Kidney (tissue), 14 donors: ENCODE data around the gene MDM4. TPM values are rescaled to one million over a fixed set of nuclear protein-coding genes. Genes with fewer than 3 reads are reported as not detected.

ENCODE experiments used
- DNase-seq, 5 donors: peaks; one replicate each; pipeline ENCODE4 v3.0.0-alpha.2; 2013 to 2020
- FAIRE-seq: peaks from 2 replicates; lab custom pipeline; 2012; peaks lifted over from hg19 to GRCh38; lab: Jason Lieb, UNC
- H3K27ac ChIP-seq, 2 donors: one replicate each; pipeline ENCODE4 v1.7.0; 2013; ENCODE audit warnings: low read depth in 2 of 2, low read length in 2 of 2, inconsistent platforms in 1 of 2
- H3K27me3 ChIP-seq: one replicate; pipeline ENCODE4 v1.7.1; 2013; ENCODE audit warnings: low read length, inconsistent platforms; ENCODE audit not compliant: control insufficient read depth, insufficient read depth
- H3K36me3 ChIP-seq, 3 donors: one replicate each; pipeline versions ENCODE4 v1.7.0 to v1.7.1; 2013; ENCODE audit warnings: low read length in 3 of 3, control low read depth in 1 of 3, inconsistent platforms in 1 of 3; ENCODE audit not compliant: insufficient read depth in 3 of 3, control insufficient read depth in 2 of 3
- H3K4me1 ChIP-seq, 3 donors: one replicate each; pipeline versions ENCODE4 v1.7.0 to v1.7.1; 2013; ENCODE audit warnings: low read length in 3 of 3, inconsistent platforms in 1 of 3, low read depth in 1 of 3; ENCODE audit not compliant: control insufficient read depth in 2 of 3, insufficient read depth in 2 of 3
- H3K4me3 ChIP-seq, 3 donors: one replicate each; pipeline versions ENCODE4 v1.7.0 to v1.8.1; 2013; ENCODE audit warnings: low read length in 3 of 3, control low read depth in 1 of 3, inconsistent platforms in 1 of 3
- H3K9ac ChIP-seq, 3 donors: one replicate each; pipeline versions ENCODE4 v1.7.0 to v1.7.1; 2013; ENCODE audit warnings: low read length in 3 of 3, control low read depth in 1 of 3, inconsistent platforms in 1 of 3
- H3K9me3 ChIP-seq, 3 donors: one replicate each; pipeline versions ENCODE4 v1.7.0 to v1.7.1; 2013; ENCODE audit warnings: low read length in 3 of 3, control low read depth in 1 of 3, inconsistent platforms in 1 of 3; ENCODE audit not compliant: control insufficient read depth in 2 of 3, insufficient read depth in 1 of 3
- intact Hi-C: fragments of 100-400 bp; cut with DNase I; formaldehyde crosslinking; loops from one replicate; pipeline ENCODE4 v1.11.1; 2022
- polyA plus RNA-seq: library from polyadenylated mRNA; stranded (reverse); fragments of 350-450 nt; fragmentation: Illumina TruSeq; extraction: RNeasy Lipid Tissue Mini Kit (QIAGEN cat#74804); gene quantifications from one replicate; pipeline ENCODE4 v1.2.3, GENCODE V29; 2014; ENCODE audit warnings: low read depth, low replicate concordance; ENCODE audit not compliant: insufficient read depth
- total RNA-seq: library from RNA; stranded (reverse); fragmentation: NEBNext Ultra II Directional; extraction: Animal tissue kit (Norgen Biotek cat#: 25700); gene quantifications from one replicate; pipeline ENCODE4 v1.2.1, GENCODE V29; 2021
- TF ChIP-seq, protein P1 (sequence below): IDR thresholded peaks from 3 replicates; pipeline ENCODE4 v1.5.1; 2012; ENCODE audit warnings: mild to moderate bottlenecking, moderate library complexity, borderline replicate concordance; ENCODE audit not compliant: insufficient read depth; ENCODE audit errors: extremely low read depth
- donor health status: control.
- donor health status: control.
- donor health status: control.
- donor health status: control.
- donor health status: control.
- donor health status: DM: yes; HTN: yes; CAD: no.
- donor health status: Normal renal cell carcinoma (clear cell type).

Gene MDM4
- total and polyA plus RNA-seq, 2 donors from 2014 or later, result 6.3 to 87.9 TPM

DNA sequence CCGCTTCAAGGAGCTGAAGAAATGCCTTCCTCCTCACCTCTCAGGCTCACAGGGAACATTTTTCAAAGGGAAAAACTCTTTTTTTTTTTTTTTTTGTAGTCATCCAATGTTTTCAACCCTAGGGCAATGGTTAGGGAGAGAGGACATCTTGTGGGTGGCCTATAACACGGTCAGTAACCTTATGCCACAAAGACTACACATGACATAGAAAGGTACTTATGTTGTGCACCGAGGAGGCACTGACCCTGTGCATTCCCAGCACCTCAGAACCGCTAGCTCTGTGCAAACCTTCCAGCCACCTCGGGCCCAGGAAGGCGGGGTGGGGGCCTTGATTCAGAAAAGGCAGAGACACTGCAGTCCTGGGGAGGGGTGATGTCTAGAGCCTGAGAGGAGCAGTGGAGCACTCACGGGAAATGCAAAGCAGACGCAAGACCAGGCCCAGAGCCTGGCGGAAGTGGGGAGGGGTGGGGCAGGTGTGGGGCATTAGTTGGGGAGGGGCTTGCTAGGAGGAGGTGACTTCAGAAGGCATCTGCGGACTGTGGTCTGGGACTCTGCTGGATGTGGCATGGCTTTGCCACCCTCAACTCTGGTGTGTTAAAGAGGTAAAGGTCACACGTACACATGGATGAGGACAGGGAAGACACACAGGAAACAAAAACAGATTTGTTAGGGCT, 68.6 kb downstream of the MDM4 start:
- no peak for DNase-seq

DNA sequence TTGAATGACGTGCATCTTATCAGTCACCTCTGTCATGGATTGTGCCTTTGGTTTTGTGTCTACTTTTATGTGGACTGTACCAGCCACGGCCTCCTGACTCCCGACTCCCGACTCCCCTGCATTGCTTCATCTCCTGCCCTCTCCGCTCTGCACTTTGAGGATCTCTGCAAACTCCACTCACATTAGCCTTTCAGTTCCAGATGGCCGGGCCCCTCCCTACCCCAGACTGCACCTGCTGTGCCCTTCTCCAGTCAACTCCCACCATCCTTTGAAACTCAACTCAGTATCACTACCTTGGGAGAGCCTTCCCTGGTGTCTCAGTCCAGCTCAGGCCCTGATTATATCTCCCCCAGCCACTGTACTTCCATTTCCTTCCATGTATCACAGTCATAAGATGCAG, 71.4 kb downstream of the MDM4 start:
- Histone ChIP-seq H3K36me3 (no peaks in the 10 kb centered on the region), H3K27me3 (no peaks in the 10 kb centered on the region), H3K9ac (no peak overlapping the region), H3K9me3 (no peaks in the 10 kb centered on the region), H3K4me3 (no peak overlapping the region), H3K27ac (no peak overlapping the region), H3K4me1 (no peaks in the 10 kb centered on the region)
- TF ChIP-seq, protein P1, sequence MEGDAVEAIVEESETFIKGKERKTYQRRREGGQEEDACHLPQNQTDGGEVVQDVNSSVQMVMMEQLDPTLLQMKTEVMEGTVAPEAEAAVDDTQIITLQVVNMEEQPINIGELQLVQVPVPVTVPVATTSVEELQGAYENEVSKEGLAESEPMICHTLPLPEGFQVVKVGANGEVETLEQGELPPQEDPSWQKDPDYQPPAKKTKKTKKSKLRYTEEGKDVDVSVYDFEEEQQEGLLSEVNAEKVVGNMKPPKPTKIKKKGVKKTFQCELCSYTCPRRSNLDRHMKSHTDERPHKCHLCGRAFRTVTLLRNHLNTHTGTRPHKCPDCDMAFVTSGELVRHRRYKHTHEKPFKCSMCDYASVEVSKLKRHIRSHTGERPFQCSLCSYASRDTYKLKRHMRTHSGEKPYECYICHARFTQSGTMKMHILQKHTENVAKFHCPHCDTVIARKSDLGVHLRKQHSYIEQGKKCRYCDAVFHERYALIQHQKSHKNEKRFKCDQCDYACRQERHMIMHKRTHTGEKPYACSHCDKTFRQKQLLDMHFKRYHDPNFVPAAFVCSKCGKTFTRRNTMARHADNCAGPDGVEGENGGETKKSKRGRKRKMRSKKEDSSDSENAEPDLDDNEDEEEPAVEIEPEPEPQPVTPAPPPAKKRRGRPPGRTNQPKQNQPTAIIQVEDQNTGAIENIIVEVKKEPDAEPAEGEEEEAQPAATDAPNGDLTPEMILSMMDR, result no peak
- intact Hi-C loops, result no loop called here
- FAIRE-seq (no peak), DNase-seq (peak in 3 of 5 donors; percentile 20 to 27 (median 21))

More for the DNA sequence above, 68.6 kb downstream of the MDM4 start:
- TF ChIP-seq, protein P1, result no peak
- Histone ChIP-seq H3K27me3 (no peaks in the 10 kb centered on the region), H3K9me3 (no peaks in the 10 kb centered on the region), H3K4me1 (no peaks in the 10 kb centered on the region), H3K9ac (no peak overlapping the region), H3K4me3 (no peak overlapping the region), H3K36me3 (no peaks in the 10 kb centered on the region), H3K27ac (no peak overlapping the region)
- FAIRE-seq, result no peak
- intact Hi-C loops, result no loop called here

DNA sequence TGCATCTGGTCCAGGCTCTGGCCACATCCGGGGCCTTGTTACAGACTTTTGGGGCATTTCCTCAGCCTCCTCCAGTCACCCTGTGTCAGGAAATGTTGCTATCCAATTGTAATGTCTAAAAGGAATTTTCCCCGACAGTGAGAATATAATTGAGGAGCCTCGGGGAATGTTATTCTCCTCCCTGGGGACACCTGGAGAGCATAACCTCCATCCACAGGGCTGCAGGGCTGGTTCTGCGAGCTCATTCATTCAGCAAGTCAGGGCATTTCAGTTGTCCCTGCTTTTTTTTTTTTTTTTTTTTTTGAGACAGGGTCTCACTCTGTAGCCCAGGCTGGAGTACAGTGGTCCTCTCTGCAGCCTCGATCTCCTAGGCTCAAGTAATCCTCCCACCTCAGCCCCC, 72.6 kb downstream of the MDM4 start:
- no peaks in the 10 kb centered on the region for H3K4me1 ChIP-seq
- intact Hi-C loops, result no loop called here
- H3K9me3 ChIP-seq, result no peaks in the 10 kb centered on the region
- no peaks in the 10 kb centered on the region for H3K36me3 ChIP-seq
- no peak overlapping the region for H3K9ac ChIP-seq
- H3K27me3 ChIP-seq, result no peaks in the 10 kb centered on the region
- no peak for FAIRE-seq
- H3K4me3 ChIP-seq, result no peak overlapping the region
- DNase-seq, result no peak
- no peak overlapping the region for H3K27ac ChIP-seq
- TF ChIP-seq, protein P1, result no peak
